Measurements from ENCODE around the gene GREB1L. TPM values are rescaled to one million over a fixed set of nuclear protein-coding genes. Genes with fewer than 3 reads are reported as not detected.

Gene GREB1L
- polyA plus RNA-seq, 1 of the 3 experiments (the other 2 are of a cell fraction), result under 0.01 TPM

DNA sequence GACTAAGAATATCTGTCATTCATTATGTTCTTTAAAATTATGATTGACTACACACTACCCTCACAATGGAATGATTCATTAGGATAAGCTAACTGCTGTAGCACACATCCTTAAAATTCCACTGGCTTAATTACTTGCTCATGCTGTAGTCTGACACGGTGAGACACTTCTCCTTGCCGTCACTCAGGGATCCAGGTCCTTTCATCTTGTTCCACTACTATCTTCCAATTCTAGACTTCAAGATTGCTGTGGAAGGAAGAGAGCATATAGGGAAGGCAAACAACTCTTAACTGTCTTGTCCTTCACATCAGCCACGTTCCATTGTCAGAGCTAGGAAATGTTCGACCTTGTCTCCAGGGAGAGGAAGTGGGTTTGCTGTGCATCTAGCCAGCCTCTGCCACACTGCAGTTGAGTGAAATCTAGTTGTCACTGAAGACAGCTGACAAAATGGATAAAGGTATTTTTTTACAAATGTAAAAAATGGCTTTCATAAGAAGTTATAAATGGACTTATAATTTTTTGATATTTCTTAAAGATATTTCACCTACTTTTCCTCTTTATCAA is 30.1 kb downstream of the GREB1L start (continued):
- TF ChIP-seq EP300 (IDR thresholded peaks at IDR 0.05; ENCODE audit: borderline replicate concordance in 1 of 2, low read depth in 1 of 2, low read length in 1 of 2) (no peak), RFX5 (IDR thresholded peaks at IDR 0.05; ENCODE audit: low read length) (no peak)

DNA sequence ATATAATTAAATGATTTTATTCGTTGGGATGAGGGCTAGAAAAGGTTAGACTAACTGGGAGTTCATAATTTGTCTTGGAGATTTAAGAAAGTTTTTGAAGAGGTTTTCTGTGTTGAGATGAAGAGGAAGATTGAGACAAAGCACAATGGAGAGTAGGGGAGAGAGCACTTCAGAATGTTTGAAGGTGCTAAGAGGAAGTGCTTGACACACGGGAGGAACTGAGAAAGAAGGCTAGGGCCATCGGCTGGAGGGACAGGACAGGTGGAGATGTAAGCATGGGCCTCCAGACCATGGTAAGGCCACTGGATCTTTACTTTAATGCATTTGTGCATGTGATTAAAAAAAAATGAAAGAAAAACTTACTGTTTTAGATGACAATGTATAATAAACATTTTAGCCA is 31.5 kb downstream of the GREB1L start:
- H3K36me3 ChIP-seq (replicated peaks in 1 of 2; ENCODE audit: control insufficient read depth in 1 of 2, insufficient read depth in 2 of 2, low read length in 1 of 2), result no peaks in the 10 kb centered on the region
- WGBS (ENCODE audit: low lambda C conversion rate), result 18% methylated on average over 3 of the region's 3 CpGs

DNA sequence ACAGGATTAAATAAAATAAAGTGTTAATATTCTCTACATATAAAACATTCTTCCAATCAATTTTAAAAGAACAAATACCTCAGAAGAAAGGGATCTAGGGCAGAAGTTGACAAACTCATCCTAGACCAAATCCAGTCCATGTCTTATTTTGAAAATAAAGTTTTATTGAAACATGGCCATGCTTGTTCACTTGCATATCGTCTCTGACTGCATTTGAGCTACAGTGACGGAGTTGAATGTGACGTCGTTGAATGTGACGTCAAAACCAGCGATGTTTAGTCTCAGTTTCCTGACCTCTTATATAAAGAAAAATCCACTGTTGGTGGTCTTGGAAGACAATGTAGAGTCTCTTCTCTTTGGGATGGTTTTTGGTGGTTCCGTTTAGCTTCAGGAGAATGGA is 33.6 kb downstream of the GREB1L start:
- H3K4me1 ChIP-seq (ENCODE audit: control insufficient read depth in 1 of 2, insufficient read depth in 2 of 2, low read depth in 1 of 2, low read length in 1 of 2), result no peaks in the 10 kb centered on the region
- no peak for DNase-seq
- no peak overlapping the region for H2AFZ ChIP-seq (ENCODE audit: low read depth)
- H3K27ac ChIP-seq (ENCODE audit: low read depth in 2 of 2, low read length in 1 of 2), result no peak overlapping the region
- H3K9ac ChIP-seq, result no peak overlapping the region
- WGBS (ENCODE audit: low lambda C conversion rate), result 26% methylated on average over 7 of the region's 7 CpGs
- no peak overlapping the region for H3K4me2 ChIP-seq
- H3K79me2 ChIP-seq (ENCODE audit: insufficient read depth), result no peaks in the 10 kb centered on the region
- H3F3A ChIP-seq (replicated peaks; ENCODE audit: insufficient read depth), result no peaks in the 10 kb centered on the region
- POLR2A ChIA-PET, result no interaction called here
- no peaks in the 10 kb centered on the region for H3K9me3 ChIP-seq
- H3K4me3 ChIP-seq (ENCODE audit: low read depth in 2 of 2, low read length in 1 of 2), result no peak overlapping the region
- no peaks in the 10 kb centered on the region for H4K20me1 ChIP-seq (ENCODE audit: insufficient read depth)
- CTCF ChIA-PET, result no interaction called here
- H3K27me3 ChIP-seq (ENCODE audit: insufficient read depth), result no peaks in the 10 kb centered on the region; the same call in 1 of the 2 replicates
- H3K36me3 ChIP-seq (replicated peaks in 1 of 2; ENCODE audit: control insufficient read depth in 1 of 2, insufficient read depth in 2 of 2, low read length in 1 of 2), result no peaks in the 10 kb centered on the region
- no peak for TF ChIP-seq RFX5 (IDR thresholded peaks at IDR 0.05; ENCODE audit: low read length)
- TF ChIP-seq, protein P1, sequence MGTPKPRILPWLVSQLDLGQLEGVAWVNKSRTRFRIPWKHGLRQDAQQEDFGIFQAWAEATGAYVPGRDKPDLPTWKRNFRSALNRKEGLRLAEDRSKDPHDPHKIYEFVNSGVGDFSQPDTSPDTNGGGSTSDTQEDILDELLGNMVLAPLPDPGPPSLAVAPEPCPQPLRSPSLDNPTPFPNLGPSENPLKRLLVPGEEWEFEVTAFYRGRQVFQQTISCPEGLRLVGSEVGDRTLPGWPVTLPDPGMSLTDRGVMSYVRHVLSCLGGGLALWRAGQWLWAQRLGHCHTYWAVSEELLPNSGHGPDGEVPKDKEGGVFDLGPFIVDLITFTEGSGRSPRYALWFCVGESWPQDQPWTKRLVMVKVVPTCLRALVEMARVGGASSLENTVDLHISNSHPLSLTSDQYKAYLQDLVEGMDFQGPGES (IDR thresholded peaks at IDR 0.05; ENCODE audit: low read depth, low read length), result no peak
- no peak for TF ChIP-seq CHD2 (IDR thresholded peaks at IDR 0.05; ENCODE audit: low read length, partially characterized antibody)
- TF ChIP-seq USF2 (IDR thresholded peaks at IDR 0.05; ENCODE audit: borderline replicate concordance, low read depth, low read length), result no peak
- no peak for TF ChIP-seq EP300 (IDR thresholded peaks at IDR 0.05; ENCODE audit: borderline replicate concordance in 1 of 2, low read depth in 1 of 2, low read length in 1 of 2)
- no peak for TF ChIP-seq FOSL2 (IDR thresholded peaks at IDR 0.05; ENCODE audit: borderline replicate concordance, low read depth)
- TF ChIP-seq MEF2A (IDR thresholded peaks at IDR 0.05; ENCODE audit: borderline replicate concordance, low read depth), result no peak
- H3K9me2 ChIP-seq, result no peaks in the 10 kb centered on the region

More for the DNA sequence above, 31.5 kb downstream of the GREB1L start:
- TF ChIP-seq JUND (IDR thresholded peaks at IDR 0.05), result no peak
- no peak for TF ChIP-seq GABPA (IDR thresholded peaks at IDR 0.05; ENCODE audit: low read depth)
- no peak for TF ChIP-seq NRF1 (IDR thresholded peaks at IDR 0.05; ENCODE audit: low read depth, low read length)
- no peak for TF ChIP-seq RAD21 (IDR thresholded peaks at IDR 0.05; ENCODE audit: low read length)
- no peak for TF ChIP-seq POLR2AphosphoS5 (IDR thresholded peaks at IDR 0.05; ENCODE audit: low read depth, low read length)
- no peak for TF ChIP-seq EP300 (IDR thresholded peaks at IDR 0.05; ENCODE audit: borderline replicate concordance in 1 of 2, low read depth in 1 of 2, low read length in 1 of 2)
- no peak for TF ChIP-seq RCOR1 (IDR thresholded peaks at IDR 0.05; ENCODE audit: low read length)
- no peak for TF ChIP-seq TAF1 (IDR thresholded peaks at IDR 0.05; ENCODE audit: borderline replicate concordance, low read depth, low read length)
- no peak for TF ChIP-seq MXI1 (IDR thresholded peaks at IDR 0.05; ENCODE audit: low read depth, low read length)
- TF ChIP-seq FOXJ3 (CRISPR knock-in tag; IDR thresholded peaks at IDR 0.05), result no peak
- no peak for TF ChIP-seq USF1 (IDR thresholded peaks at IDR 0.05; ENCODE audit: borderline replicate concordance, low read depth)
- no peak for TF ChIP-seq FOXM1 (IDR thresholded peaks at IDR 0.05; ENCODE audit: low read depth)
- TF ChIP-seq RXRA (IDR thresholded peaks at IDR 0.05; ENCODE audit: borderline replicate concordance, low read depth), result no peak
- no peak for TF ChIP-seq YY1 (IDR thresholded peaks at IDR 0.05; ENCODE audit: low read depth)
- TF ChIP-seq CHD2 (IDR thresholded peaks at IDR 0.05; ENCODE audit: low read length, partially characterized antibody), result no peak
- TF ChIP-seq TCF12 (IDR thresholded peaks at IDR 0.05), result no peak
- no peaks in the 10 kb centered on the region; the same call in 1 of the 2 replicates for H3K27me3 ChIP-seq (ENCODE audit: insufficient read depth)
- no peaks in the 10 kb centered on the region for H3K9me3 ChIP-seq
- no peak overlapping the region for H2AFZ ChIP-seq (ENCODE audit: low read depth)
- no peak overlapping the region for H3K4me3 ChIP-seq (ENCODE audit: low read depth in 2 of 2, low read length in 1 of 2)
- H4K20me1 ChIP-seq (ENCODE audit: insufficient read depth), result no peaks in the 10 kb centered on the region
- H3K9me2 ChIP-seq, result no peaks in the 10 kb centered on the region
- H3F3A ChIP-seq (replicated peaks; ENCODE audit: insufficient read depth), result no peaks in the 10 kb centered on the region
- DNase-seq, result no peak
- H3K79me2 ChIP-seq (ENCODE audit: insufficient read depth), result no peaks in the 10 kb centered on the region
- ChIA-PET POLR2A (no interaction called here), CTCF (no interaction called here)
- no peak overlapping the region for H3K9ac ChIP-seq
- H3K27ac ChIP-seq (ENCODE audit: low read depth in 2 of 2, low read length in 1 of 2), result no peak overlapping the region
- H3K4me1 ChIP-seq (ENCODE audit: control insufficient read depth in 1 of 2, insufficient read depth in 2 of 2, low read depth in 1 of 2, low read length in 1 of 2), result no peaks in the 10 kb centered on the region
- H3K4me2 ChIP-seq, result no peak overlapping the region

Data from SK-N-SH (cell line).